ENCODE data around the gene FBXL16. TPM values are rescaled to one million over a fixed set of nuclear protein-coding genes. Genes with fewer than 3 reads are reported as not detected.

FBXL16 gene
- total and polyA plus RNA-seq, 9 of the 15 experiments (the other 6 are each of a cell fraction or from before 2014, with no cell fraction given): 0.21 to 8.2 (median 1.7) TPM

DNA sequence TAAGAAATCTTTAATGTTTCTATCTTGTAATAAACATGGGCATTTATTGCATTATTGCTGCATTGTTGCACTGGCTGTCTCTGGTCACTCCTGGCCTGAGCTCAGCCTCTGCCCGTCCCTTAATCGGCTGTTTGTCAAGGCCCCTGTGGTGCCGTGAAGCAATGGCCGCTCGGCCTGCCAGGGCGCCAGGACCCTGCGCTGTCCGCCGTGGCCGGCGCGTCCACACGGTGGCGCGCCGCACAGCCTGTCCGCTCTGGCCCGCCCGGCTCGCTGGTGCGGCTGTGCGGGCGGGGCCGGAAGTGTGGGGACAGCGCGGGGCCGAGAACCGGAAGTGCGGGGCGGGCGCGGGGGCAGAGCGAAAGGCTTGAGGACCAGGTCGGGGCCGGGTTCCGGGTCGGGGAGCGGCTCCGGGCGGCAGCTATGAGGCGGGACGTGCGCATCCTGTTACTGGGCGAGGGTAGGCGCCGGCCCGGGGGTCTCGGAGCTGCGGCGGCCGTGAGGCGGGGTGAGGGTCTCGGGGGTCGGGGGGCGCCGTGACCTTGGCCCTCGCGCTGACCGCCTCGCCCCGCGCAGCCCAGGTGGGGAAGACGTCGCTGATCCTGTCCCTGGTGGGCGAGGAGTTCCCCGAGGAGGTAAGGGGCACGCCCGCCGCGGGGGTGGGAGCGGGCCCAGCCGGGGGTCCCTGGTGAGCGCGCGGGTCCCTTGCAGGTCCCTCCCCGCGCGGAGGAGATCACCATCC is 37.7 kb downstream of the FBXL16 start, which contains the start of gene RHOT2 (continued):
- TF ChIP-seq U2AF2 (optimal IDR thresholded peaks at IDR 0.05; ENCODE audit: low read depth, low read length): no peak
- TF ChIP-seq CCAR2 (IDR thresholded peaks at IDR 0.05; ENCODE audit: low read depth, low read length): no peak
- TF ChIP-seq NELFE (IDR thresholded peaks at IDR 0.05; ENCODE audit: insufficient read depth, insufficient read length): no peak
- TF ChIP-seq LCOR (CRISPR knock-in tag; IDR thresholded peaks at IDR 0.05): peak; percentile 21; the same call in 1 of the 2 replicates
- no peak for TF ChIP-seq ZNF551 (CRISPR knock-in tag; IDR thresholded peaks at IDR 0.05)
- TF ChIP-seq PRMT5 (CRISPR knock-in tag; IDR thresholded peaks at IDR 0.05): no peak
- peak; percentile 74 for TF ChIP-seq NEUROD1 (IDR thresholded peaks at IDR 0.05; ENCODE audit: borderline replicate concordance, low read depth, low read length, partially characterized antibody)
- no peak for TF ChIP-seq ZNF644 (tag; IDR thresholded peaks at IDR 0.05; ENCODE audit: low read depth)
- TF ChIP-seq EGR1 (conservative IDR thresholded peaks at IDR 0.05): peak; percentile 80
- no peak for TF ChIP-seq CREB5 (CRISPR knock-in tag; IDR thresholded peaks at IDR 0.05)
- no peak for TF ChIP-seq GTF2F1 (IDR thresholded peaks at IDR 0.05; ENCODE audit: low read depth, low read length)
- TF ChIP-seq, protein P1, sequence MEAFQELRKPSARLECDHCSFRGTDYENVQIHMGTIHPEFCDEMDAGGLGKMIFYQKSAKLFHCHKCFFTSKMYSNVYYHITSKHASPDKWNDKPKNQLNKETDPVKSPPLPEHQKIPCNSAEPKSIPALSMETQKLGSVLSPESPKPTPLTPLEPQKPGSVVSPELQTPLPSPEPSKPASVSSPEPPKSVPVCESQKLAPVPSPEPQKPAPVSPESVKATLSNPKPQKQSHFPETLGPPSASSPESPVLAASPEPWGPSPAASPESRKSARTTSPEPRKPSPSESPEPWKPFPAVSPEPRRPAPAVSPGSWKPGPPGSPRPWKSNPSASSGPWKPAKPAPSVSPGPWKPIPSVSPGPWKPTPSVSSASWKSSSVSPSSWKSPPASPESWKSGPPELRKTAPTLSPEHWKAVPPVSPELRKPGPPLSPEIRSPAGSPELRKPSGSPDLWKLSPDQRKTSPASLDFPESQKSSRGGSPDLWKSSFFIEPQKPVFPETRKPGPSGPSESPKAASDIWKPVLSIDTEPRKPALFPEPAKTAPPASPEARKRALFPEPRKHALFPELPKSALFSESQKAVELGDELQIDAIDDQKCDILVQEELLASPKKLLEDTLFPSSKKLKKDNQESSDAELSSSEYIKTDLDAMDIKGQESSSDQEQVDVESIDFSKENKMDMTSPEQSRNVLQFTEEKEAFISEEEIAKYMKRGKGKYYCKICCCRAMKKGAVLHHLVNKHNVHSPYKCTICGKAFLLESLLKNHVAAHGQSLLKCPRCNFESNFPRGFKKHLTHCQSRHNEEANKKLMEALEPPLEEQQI (IDR thresholded peaks at IDR 0.05): no peak
- TF ChIP-seq, protein P2, sequence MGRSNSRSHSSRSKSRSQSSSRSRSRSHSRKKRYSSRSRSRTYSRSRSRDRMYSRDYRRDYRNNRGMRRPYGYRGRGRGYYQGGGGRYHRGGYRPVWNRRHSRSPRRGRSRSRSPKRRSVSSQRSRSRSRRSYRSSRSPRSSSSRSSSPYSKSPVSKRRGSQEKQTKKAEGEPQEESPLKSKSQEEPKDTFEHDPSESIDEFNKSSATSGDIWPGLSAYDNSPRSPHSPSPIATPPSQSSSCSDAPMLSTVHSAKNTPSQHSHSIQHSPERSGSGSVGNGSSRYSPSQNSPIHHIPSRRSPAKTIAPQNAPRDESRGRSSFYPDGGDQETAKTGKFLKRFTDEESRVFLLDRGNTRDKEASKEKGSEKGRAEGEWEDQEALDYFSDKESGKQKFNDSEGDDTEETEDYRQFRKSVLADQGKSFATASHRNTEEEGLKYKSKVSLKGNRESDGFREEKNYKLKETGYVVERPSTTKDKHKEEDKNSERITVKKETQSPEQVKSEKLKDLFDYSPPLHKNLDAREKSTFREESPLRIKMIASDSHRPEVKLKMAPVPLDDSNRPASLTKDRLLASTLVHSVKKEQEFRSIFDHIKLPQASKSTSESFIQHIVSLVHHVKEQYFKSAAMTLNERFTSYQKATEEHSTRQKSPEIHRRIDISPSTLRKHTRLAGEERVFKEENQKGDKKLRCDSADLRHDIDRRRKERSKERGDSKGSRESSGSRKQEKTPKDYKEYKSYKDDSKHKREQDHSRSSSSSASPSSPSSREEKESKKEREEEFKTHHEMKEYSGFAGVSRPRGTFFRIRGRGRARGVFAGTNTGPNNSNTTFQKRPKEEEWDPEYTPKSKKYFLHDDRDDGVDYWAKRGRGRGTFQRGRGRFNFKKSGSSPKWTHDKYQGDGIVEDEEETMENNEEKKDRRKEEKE (IDR thresholded peaks at IDR 0.05; ENCODE audit: borderline replicate concordance in 1 of 2, control insufficient read depth in 1 of 2, low read depth in 2 of 2, low read length in 1 of 2): peak in 1 of 2 experiments; percentile 89; a peak in 2 of 4 replicates
- TF ChIP-seq ETV5 (CRISPR knock-in tag; IDR thresholded peaks at IDR 0.05; ENCODE audit: low read depth): peak; percentile 94
- TF ChIP-seq ILF3 (IDR thresholded peaks at IDR 0.05; ENCODE audit: borderline replicate concordance): no peak; the same call in 1 of the 2 replicates

Data from K562 (cell line).